Right lobe of liver (tissue), 6 donors: Measurements from ENCODE around the gene AMIGO3. TPM values are rescaled to one million over a fixed set of nuclear protein-coding genes. Genes with fewer than 3 reads are reported as not detected.

ENCODE experiments used
- ATAC-seq, 4 donors: fragments of 200-7000 bp; cut with Tn5 transposase; one replicate each; pipeline ENCODE4 v1.9.1; 2020; ENCODE audit warnings: mild to moderate bottlenecking in 4 of 4, moderate library complexity in 4 of 4
- DNase-seq, 3 donors: peaks; one replicate each; pipeline ENCODE4 v3.0.0-alpha.2; 2020
- H3K27ac ChIP-seq, 3 donors: fragments of 200-600 bp; one replicate each; pipeline ENCODE4 v1.8.0; 2022
- H3K27me3 ChIP-seq, 2 donors: fragments of 200-600 bp; one replicate each; pipeline ENCODE4 v1.8.0; 2022
- H3K36me3 ChIP-seq, 4 donors: fragments of 200-600 bp; sonication (generic) in 1 of 4; one replicate each; pipeline versions ENCODE4 v1.5.1 to v1.8.0; 2017 to 2022; ENCODE audit warnings: control low read depth in 1 of 4
- H3K4me1 ChIP-seq, 4 donors: fragments of 200-600 bp; sonication (generic) in 1 of 4; one replicate each; pipeline versions ENCODE4 v1.5.1 to v1.8.0; 2017 to 2022; ENCODE audit warnings: control low read depth in 1 of 4
- H3K4me3 ChIP-seq, 3 donors: fragments of 200-600 bp; one replicate each; pipeline ENCODE4 v1.8.0; 2022
- H3K9me3 ChIP-seq, 4 donors: fragments of 200-600 bp; sonication (generic) in 1 of 4; one replicate each; pipeline versions ENCODE4 v1.5.1 to v1.8.0; 2017 to 2022; ENCODE audit warnings: control low read depth in 1 of 4
- POLR2A ChIP-seq: fragments of 450-650 bp; IDR thresholded peaks from one replicate; pipeline ENCODE4 v1.6.1; 2017; ENCODE audit warnings: antibody characterized with exemption, mild to moderate bottlenecking
- WGBS: methylation state at CpG from one replicate; pipeline ENCODE4 v1.1.6; 2018; ENCODE audit warnings: low coverage, low lambda C conversion rate; ENCODE audit not compliant: insufficient coverage; ENCODE audit errors: missing lambda C conversion rate; 5-methylcytosine and 5-hydroxymethylcytosine counted together
- intact Hi-C, 2 donors: fragments of 100-400 bp; cut with DNase I; formaldehyde crosslinking; loops; one replicate each; pipeline versions ENCODE4 v1.11.2 to v1.14.1; 2022
- small RNA-seq, 2 experiments: library from RNA; depleted of rRNA; stranded (forward); fragments of <200 nt; gene quantifications; one replicate each; pipeline ENCODE3, GENCODE V24; 2016
- total RNA-seq, 6 experiments: library from RNA; depleted of rRNA in 2 of 6; stranded (reverse); fragments of >200 nt in 2 of 6; fragmentation: NEBNext Ultra II Directional in 3 of 6; extraction: Animal tissue kit (Norgen Biotek cat#: 25700) in 3 of 6; gene quantifications; one replicate each; pipeline versions ENCODE4 v1.1.0 to v1.2.4, GENCODE V29; 2016 to 2023
- TF ChIP-seq, protein P1 (sequence below), 4 donors: fragments of 200-600 bp in 3 of 4; fragments of 450-650 bp in 1 of 4; IDR thresholded peaks; one replicate each; pipeline versions ENCODE4 v1.5.1 to v1.8.0; 2016 to 2022; ENCODE audit warnings: antibody characterized with exemption in 4 of 4, mild to moderate bottlenecking in 2 of 4
- donor health status: DM: no; HTN: yes; CAD: no.
- donor health status: DM: no; HTN: no; CAD: no.
- donor health status: DM: no; HTN: no; CAD: no.
- donor health status: DM: no; HTN: yes; CAD: no.
- donor health status: DM: no; HTN: yes; CAD: no.

The AMIGO3 gene
- total RNA-seq, 6 experiments from 2014 or later: 0.07 to 2.4 (median 0.64) TPM; not detected in 2

DNA sequence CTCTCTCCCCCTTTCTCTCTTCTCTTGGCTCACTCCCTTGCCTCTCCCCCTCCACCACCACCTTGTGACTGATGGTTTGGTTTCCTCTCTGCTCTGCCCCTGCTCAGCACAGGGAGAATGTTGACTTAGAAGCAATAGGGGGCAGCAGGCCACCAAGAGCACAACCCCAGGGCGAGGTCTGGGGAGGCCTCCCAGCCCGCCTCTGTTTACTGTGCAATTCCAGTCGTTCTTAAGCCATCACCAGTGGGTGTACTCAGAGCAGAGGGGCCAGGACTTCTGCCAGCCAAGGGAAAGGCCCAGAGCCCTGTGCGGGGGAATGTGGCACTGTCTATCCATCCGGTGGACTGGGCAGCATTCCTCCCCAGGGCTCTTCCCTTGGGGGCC, 51.1 kb downstream of the AMIGO3 start:
- peak in 1 of 3 donors; percentile 86 for DNase-seq
- intact Hi-C loops: loop anchor here in 1 of 2 donors (5.0 kb wide), 1 partner anchor 126 kb away; no protein-coding TSS in a partner anchor
- TF ChIP-seq POLR2A: no peak
- TF ChIP-seq, protein P1, sequence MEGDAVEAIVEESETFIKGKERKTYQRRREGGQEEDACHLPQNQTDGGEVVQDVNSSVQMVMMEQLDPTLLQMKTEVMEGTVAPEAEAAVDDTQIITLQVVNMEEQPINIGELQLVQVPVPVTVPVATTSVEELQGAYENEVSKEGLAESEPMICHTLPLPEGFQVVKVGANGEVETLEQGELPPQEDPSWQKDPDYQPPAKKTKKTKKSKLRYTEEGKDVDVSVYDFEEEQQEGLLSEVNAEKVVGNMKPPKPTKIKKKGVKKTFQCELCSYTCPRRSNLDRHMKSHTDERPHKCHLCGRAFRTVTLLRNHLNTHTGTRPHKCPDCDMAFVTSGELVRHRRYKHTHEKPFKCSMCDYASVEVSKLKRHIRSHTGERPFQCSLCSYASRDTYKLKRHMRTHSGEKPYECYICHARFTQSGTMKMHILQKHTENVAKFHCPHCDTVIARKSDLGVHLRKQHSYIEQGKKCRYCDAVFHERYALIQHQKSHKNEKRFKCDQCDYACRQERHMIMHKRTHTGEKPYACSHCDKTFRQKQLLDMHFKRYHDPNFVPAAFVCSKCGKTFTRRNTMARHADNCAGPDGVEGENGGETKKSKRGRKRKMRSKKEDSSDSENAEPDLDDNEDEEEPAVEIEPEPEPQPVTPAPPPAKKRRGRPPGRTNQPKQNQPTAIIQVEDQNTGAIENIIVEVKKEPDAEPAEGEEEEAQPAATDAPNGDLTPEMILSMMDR (IDR thresholded peaks at IDR 0.05): peak in 1 of 4 donors; percentile 5
- Histone ChIP-seq H3K4me3 (no peak overlapping the region), H3K27me3 (no peaks in the 10 kb centered on the region), H3K36me3 (no peaks in the 10 kb centered on the region), H3K9me3 (no peaks in the 10 kb centered on the region), H3K4me1 (peaks cover 2 to 85% (median 38%) of the 10 kb centered on the region in 4 donors), H3K27ac (peak overlapping the region in 2 of 3 donors; percentile 23 to 92)
- 20% methylated on average over 3 of the region's 5 CpGs for WGBS
- ATAC-seq: peak; percentile 2 to 35 (median 12)

DNA sequence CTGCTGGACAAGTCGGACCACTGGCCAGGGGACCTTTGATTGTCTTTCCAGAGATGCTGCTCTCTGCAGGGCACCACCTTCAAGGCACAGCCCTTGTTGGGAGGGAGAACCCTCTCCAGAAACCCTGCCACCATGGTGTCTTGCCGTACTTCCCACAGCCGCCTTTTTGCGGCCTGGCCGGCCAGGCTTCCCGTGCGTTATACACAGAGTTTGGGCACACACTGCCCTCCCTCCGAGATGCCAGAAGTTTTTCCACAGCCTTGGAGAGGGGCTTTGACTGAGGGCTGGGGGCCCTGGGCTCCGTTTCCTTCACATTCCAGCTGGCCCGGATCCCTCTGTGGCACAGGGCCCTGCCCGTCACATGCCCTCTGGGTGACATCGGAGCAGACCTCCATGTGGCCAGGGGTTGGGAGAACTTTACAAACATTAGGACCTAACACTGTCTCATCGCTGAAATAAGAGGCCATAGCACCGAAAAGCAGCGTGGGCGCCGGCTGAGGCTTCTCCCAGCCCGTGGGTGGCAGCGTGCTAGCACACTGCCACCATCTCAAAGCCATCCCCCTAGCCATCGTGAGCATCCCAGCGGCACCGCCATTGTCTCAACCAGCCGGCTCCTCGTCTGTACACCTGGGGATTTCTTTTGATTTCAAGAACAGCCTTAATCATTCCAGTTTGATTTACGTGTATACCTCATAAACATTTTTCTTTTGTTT, 51.6 kb downstream of the AMIGO3 start:
- TF ChIP-seq, protein P1 (IDR thresholded peaks at IDR 0.05): no peak
- TF ChIP-seq POLR2A: no peak
- ATAC-seq (peak; percentile 2 to 9 (median 4)), DNase-seq (peak in 1 of 3 donors; percentile 72)
- Histone ChIP-seq H3K4me3 (no peak overlapping the region), H3K9me3 (no peaks in the 10 kb centered on the region), H3K4me1 (peaks cover 2 to 81% (median 38%) of the 10 kb centered on the region in 4 donors), H3K27ac (peak overlapping the region in 2 of 3 donors; percentile 23 to 92), H3K27me3 (no peaks in the 10 kb centered on the region), H3K36me3 (no peaks in the 10 kb centered on the region)
- intact Hi-C loops: loop anchor here in 1 of 2 donors (5.0 kb wide), 1 partner anchor 126 kb away; no protein-coding TSS in a partner anchor
- WGBS: 39% methylated on average over 10 of the region's 25 CpGs

Small RNAs within 50 kb of the gene (small RNA-seq; reads per million reads assigned to genes)
- gene AMIGO3 (0 reads per million in 2 experiments), gene COX6CP14 (0 reads per million in 2 experiments)

Other genes with a start within 250 kb of the AMIGO3 start
- 10 to 100 TPM; 54.5 to 92.5 (median 65.2) TPM for gene DAG1, start 249.4 kb downstream of the AMIGO3 start, total RNA-seq
- gene BSN, start 165.2 kb downstream of the AMIGO3 start, total RNA-seq: under 1 TPM; 0.31 to 0.68 (median 0.50) TPM
- 100 to 1,000 TPM in 2 of 6 experiments, 10 to 100 TPM in 4; 60.9 to 114 (median 90.5) TPM for gene APEH, start 45.3 kb downstream of the AMIGO3 start, total RNA-seq
- gene MST1, start 30.2 kb downstream of the AMIGO3 start, total RNA-seq: 100 to 1,000 TPM; 321 to 695 (median 632) TPM
- gene RNF123, start 30.1 kb downstream of the AMIGO3 start, total RNA-seq: 10 to 100 TPM; 32.4 to 48.3 (median 39.9) TPM
- gene GMPPB, start 4.3 kb upstream of the AMIGO3 start, total RNA-seq: 10 to 100 TPM; 12.2 to 34.2 (median 25.6) TPM
- 10 to 100 TPM; 12.6 to 19.6 (median 16.2) TPM for gene IP6K1, start 66.9 kb upstream of the AMIGO3 start, total RNA-seq
- not detected for gene CDHR4, start 80.2 kb upstream of the AMIGO3 start, total RNA-seq
- gene INKA1, start 83.6 kb upstream of the AMIGO3 start, total RNA-seq: 1 to 10 TPM in 1 of 6 experiments, under 1 TPM in 5; 0.46 to 1.2 (median 0.73) TPM
- 10 to 100 TPM; 16.4 to 39.1 (median 28.5) TPM for gene UBA7, start 94.3 kb upstream of the AMIGO3 start, total RNA-seq
- 1 to 10 TPM in 3 of 6 experiments, under 1 TPM in 3; 0.55 to 3.1 (median 0.98) TPM for gene TRAIP, start 136.9 kb upstream of the AMIGO3 start, total RNA-seq
- not detected for gene CAMKV, start 150.2 kb upstream of the AMIGO3 start, total RNA-seq
- gene MST1R, start 184.2 kb upstream of the AMIGO3 start, total RNA-seq: 1 to 10 TPM in 1 of 6 experiments, under 1 TPM in 5; 0.15 to 1.9 (median 0.50) TPM
- gene MON1A, start 210.1 kb upstream of the AMIGO3 start, total RNA-seq: 10 to 100 TPM in 2 of 6 experiments, 1 to 10 TPM in 4; 5.4 to 14.2 (median 7.5) TPM
- 10 to 100 TPM; 25.9 to 46.4 (median 32.9) TPM for gene RBM6, start 220.5 kb upstream of the AMIGO3 start, total RNA-seq